Umbilical cord (tissue), 2 donors: ENCODE results near the gene EPHA6. TPM values are rescaled to one million over a fixed set of nuclear protein-coding genes. Genes with fewer than 3 reads are reported as not detected.

ENCODE experiments used
- DNase-seq: peaks from one replicate; pipeline ENCODE4 v3.0.0-alpha.2; 2015; ENCODE audit warnings: low spot score
- total RNA-seq: library from RNA; depleted of rRNA; stranded (reverse); fragments of >200 nt; gene quantifications from one replicate; pipeline ENCODE4 v1.2.3, GENCODE V29; 2014; ENCODE audit warnings: low replicate concordance; ENCODE audit not compliant: insufficient read depth

EPHA6 gene
- total RNA-seq, 1 donor from 2014 or later = 1.4 TPM

- no peak for DNase-seq
Measured at GRCh38 chr3:97691354-97691753, 877.0 kb downstream of the EPHA6 start.

GRCh38 chr3:97692389-97692788 lies 878.0 kb downstream of the EPHA6 start:
- DNase-seq = no peak

- DNase-seq = no peak
Measured at GRCh38 chr3:97692831-97693230, 878.4 kb downstream of the EPHA6 start.

- DNase-seq = peak; percentile 33
Measured at GRCh38 chr3:97694876-97695275, 880.5 kb downstream of the EPHA6 start.

GRCh38 chr3:97698691-97699090 lies 884.3 kb downstream of the EPHA6 start:
- no peak for DNase-seq

- DNase-seq = no peak
Measured at GRCh38 chr3:97699889-97700288, 885.5 kb downstream of the EPHA6 start.

- DNase-seq = peak; percentile 4
Measured at GRCh38 chr3:97705764-97706163, 891.4 kb downstream of the EPHA6 start.

GRCh38 chr3:97706226-97706625 lies 891.8 kb downstream of the EPHA6 start:
- DNase-seq = no peak

GRCh38 chr3:97711654-97712053 lies 897.3 kb downstream of the EPHA6 start:
- DNase-seq = no peak

GRCh38 chr3:97712919-97713318 lies 898.5 kb downstream of the EPHA6 start:
- DNase-seq = no peak

- DNase-seq = no peak
Measured at GRCh38 chr3:97713634-97714033, 899.2 kb downstream of the EPHA6 start.

- DNase-seq = peak; percentile 76
Measured at GRCh38 chr3:97719156-97719821, 904.9 kb downstream of the EPHA6 start.

GRCh38 chr3:97720417-97720816 lies 906.0 kb downstream of the EPHA6 start:
- no peak for DNase-seq

- DNase-seq = no peak
Measured at GRCh38 chr3:97721446-97721845, 907.1 kb downstream of the EPHA6 start.

GRCh38 chr3:97736928-97737327 lies 922.5 kb downstream of the EPHA6 start:
- no peak for DNase-seq

GRCh38 chr3:97738761-97739160 lies 924.4 kb downstream of the EPHA6 start:
- no peak for DNase-seq

- DNase-seq = no peak
Measured at GRCh38 chr3:97742036-97742435, 927.6 kb downstream of the EPHA6 start.

- DNase-seq = no peak
Measured at GRCh38 chr3:97744289-97744688, 929.9 kb downstream of the EPHA6 start.

- no peak for DNase-seq
Measured at GRCh38 chr3:97763586-97764406, 949.4 kb downstream of the EPHA6 start.

- peak; percentile 94 for DNase-seq
Measured at GRCh38 chr3:97764407-97765238, 950.2 kb downstream of the EPHA6 start, which contains the start of gene ARL6. TSS of gene ARL6 (plus strand) at chr3:97764758. CDS start at chr3:97768108, 3,350 bp downstream.

GRCh38 chr3:97765336-97765735 lies 950.9 kb downstream of the EPHA6 start:
- peak; percentile 49 for DNase-seq

GRCh38 chr3:97772926-97773325 lies 958.5 kb downstream of the EPHA6 start:
- DNase-seq = no peak
